HFF-Myc (cell line): Measurements from ENCODE around the gene EMC10.

Experiments used
- DNase-seq: peaks from one replicate; pipeline ENCODE4 v3.0.0-alpha.2; 2011; ENCODE audit warnings: low read depth; ENCODE audit errors: extremely low read depth
- H3K4me3 ChIP-seq: replicated peaks from 2 replicates; pipeline ENCODE4 v1.5.1; 2011; ENCODE audit warnings: low read depth, mild to moderate bottlenecking, control low read depth, low read length
- TF ChIP-seq, protein P1 (sequence below): IDR thresholded peaks from 2 replicates; pipeline ENCODE4 v1.5.1; 2012; ENCODE audit warnings: mild to moderate bottlenecking, low read depth, low read length, control low read depth; ENCODE audit errors: missing control alignments

EMC10 gene

GRCh38 chr19:50453243-50453642 is 23.1 kb upstream of the EMC10 start:
- DNase-seq: no peak
- TF ChIP-seq, protein P1, sequence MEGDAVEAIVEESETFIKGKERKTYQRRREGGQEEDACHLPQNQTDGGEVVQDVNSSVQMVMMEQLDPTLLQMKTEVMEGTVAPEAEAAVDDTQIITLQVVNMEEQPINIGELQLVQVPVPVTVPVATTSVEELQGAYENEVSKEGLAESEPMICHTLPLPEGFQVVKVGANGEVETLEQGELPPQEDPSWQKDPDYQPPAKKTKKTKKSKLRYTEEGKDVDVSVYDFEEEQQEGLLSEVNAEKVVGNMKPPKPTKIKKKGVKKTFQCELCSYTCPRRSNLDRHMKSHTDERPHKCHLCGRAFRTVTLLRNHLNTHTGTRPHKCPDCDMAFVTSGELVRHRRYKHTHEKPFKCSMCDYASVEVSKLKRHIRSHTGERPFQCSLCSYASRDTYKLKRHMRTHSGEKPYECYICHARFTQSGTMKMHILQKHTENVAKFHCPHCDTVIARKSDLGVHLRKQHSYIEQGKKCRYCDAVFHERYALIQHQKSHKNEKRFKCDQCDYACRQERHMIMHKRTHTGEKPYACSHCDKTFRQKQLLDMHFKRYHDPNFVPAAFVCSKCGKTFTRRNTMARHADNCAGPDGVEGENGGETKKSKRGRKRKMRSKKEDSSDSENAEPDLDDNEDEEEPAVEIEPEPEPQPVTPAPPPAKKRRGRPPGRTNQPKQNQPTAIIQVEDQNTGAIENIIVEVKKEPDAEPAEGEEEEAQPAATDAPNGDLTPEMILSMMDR: no peak
- H3K4me3 ChIP-seq: no peak overlapping the region

DNA sequence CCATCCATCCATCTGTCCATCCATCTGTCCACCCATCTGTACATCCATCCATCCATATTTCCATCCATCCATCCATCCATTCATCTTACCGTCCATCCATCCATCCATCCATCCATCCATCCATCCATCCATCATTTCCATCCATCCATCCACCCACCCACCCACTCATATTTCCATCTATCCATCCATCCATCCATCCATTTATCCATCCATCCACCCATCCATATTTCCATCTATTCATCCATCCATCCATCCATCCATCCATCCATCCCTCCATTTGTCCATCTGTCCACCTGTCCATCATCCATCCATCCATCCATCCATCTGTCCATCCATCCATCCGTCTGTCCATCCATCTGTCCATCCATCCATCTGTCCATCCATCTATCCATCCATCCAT is 20.3 kb upstream of the EMC10 start:
- no peak for DNase-seq
- no peak overlapping the region for H3K4me3 ChIP-seq

GRCh38 chr19:50457300-50457699 is 19.0 kb upstream of the EMC10 start:
- no peak overlapping the region for H3K4me3 ChIP-seq
- TF ChIP-seq, protein P1: no peak
- no peak for DNase-seq

More for the DNA sequence above, 20.3 kb upstream of the EMC10 start:
- TF ChIP-seq, protein P1: no peak

GRCh38 chr19:50458396-50459066 is 17.8 kb upstream of the EMC10 start:
- DNase-seq: no peak
- TF ChIP-seq, protein P1: no peak

GRCh38 chr19:50459067-50459456 is 17.2 kb upstream of the EMC10 start:
- H3K4me3 ChIP-seq: no peak overlapping the region
- DNase-seq: no peak
- TF ChIP-seq, protein P1: no peak

More at GRCh38 chr19:50458396-50459066, 17.8 kb upstream of the EMC10 start:
- no peak overlapping the region for H3K4me3 ChIP-seq

DNA sequence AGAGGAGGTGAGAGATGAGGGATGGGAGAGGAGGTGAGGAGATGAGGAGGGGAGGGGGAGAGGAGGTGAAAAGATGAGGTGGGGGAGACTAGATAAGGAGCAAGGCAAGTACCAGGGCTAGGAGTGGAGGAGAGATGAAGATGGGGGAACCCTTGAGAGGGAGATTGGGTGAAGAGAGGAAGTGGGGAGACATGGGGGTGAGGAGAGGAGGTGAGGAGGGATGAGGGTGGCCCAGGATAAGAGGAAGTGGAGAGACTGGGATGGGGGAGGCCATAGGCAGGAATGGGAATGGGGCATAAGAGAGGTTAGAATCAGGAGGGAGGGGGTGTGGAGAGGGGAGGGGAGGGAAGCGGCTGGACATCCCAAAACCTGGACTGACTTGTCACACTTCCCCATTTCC is 16.7 kb upstream of the EMC10 start:
- TF ChIP-seq, protein P1: no peak
- no peak for DNase-seq
- H3K4me3 ChIP-seq: no peak overlapping the region
